Tibial nerve (tissue), 3 donors: ENCODE measurements around the gene PRR11.

Source experiments
- POLR2A ChIP-seq, 2 donors: fragments of 450-650 bp; IDR thresholded peaks; one replicate each; pipeline ENCODE4 v1.6.1; 2017; ENCODE audit warnings: antibody characterized with exemption in 2 of 2, mild to moderate bottlenecking in 2 of 2, moderate library complexity in 2 of 2
- TF ChIP-seq, protein P1 (sequence below), 5 experiments: fragments of 200-600 bp in 3 of 5; fragments of 450-650 bp in 2 of 5; sonication (generic) in 3 of 5; IDR thresholded peaks; one replicate each; pipeline ENCODE4 v1.5.1; 2016 to 2019; ENCODE audit warnings: antibody characterized with exemption in 5 of 5, mild to moderate bottlenecking in 3 of 5, moderate library complexity in 2 of 5

DNA sequence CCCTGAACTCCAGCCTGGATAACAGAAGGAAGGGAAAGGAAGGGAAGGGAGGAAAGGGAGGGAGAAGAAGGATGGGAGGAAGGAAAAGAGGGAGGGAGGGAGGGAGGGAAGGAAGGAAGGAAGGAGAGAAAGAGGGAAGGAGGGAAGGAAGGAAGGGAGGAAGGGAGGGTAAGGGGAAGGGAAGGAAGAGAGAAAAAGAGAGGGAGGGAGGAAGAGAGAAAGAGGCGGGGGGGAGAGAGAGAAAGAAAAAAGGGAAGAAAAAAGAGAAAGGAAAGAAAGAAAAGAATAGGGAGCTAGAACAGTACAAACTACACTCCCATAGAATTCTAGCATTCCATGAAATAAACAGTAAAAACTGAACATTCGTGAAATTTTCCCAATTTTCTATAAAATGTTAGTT lies 25.7 kb upstream of the PRR11 start:
- TF ChIP-seq, protein P1, sequence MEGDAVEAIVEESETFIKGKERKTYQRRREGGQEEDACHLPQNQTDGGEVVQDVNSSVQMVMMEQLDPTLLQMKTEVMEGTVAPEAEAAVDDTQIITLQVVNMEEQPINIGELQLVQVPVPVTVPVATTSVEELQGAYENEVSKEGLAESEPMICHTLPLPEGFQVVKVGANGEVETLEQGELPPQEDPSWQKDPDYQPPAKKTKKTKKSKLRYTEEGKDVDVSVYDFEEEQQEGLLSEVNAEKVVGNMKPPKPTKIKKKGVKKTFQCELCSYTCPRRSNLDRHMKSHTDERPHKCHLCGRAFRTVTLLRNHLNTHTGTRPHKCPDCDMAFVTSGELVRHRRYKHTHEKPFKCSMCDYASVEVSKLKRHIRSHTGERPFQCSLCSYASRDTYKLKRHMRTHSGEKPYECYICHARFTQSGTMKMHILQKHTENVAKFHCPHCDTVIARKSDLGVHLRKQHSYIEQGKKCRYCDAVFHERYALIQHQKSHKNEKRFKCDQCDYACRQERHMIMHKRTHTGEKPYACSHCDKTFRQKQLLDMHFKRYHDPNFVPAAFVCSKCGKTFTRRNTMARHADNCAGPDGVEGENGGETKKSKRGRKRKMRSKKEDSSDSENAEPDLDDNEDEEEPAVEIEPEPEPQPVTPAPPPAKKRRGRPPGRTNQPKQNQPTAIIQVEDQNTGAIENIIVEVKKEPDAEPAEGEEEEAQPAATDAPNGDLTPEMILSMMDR (IDR thresholded peaks at IDR 0.05), result no peak
- TF ChIP-seq POLR2A (IDR thresholded peaks at IDR 0.05), result no peak
